Skeletal muscle satellite cell (primary cell): ENCODE results near the gene ZNF121. TPM values are rescaled to one million over a fixed set of nuclear protein-coding genes. Genes with fewer than 3 reads are reported as not detected.
"Not testable (repeated sequence)": the region's sequence is repeated elsewhere in the genome, so short reads cannot be mapped to it uniquely, and the experiment has no call there.

Experiments
- H3K27me3 ChIP-seq: 2 replicates; pipeline ENCODE4 v1.7.0; 2013; ENCODE audit warnings: low read length; ENCODE audit not compliant: control insufficient read depth, insufficient read depth
- H3K36me3 ChIP-seq: 2 replicates; pipeline ENCODE4 v1.7.0; 2013; ENCODE audit warnings: mild to moderate bottlenecking, control low read depth, low read length; ENCODE audit not compliant: insufficient read depth
- H3K4me1 ChIP-seq: 2 replicates; pipeline ENCODE4 v1.7.0; 2013; ENCODE audit warnings: low read length; ENCODE audit not compliant: control insufficient read depth, insufficient read depth
- H3K4me2 ChIP-seq: 2 replicates; pipeline ENCODE4 v1.7.0; 2013; ENCODE audit warnings: mild to moderate bottlenecking, low read length
- H3K4me3 ChIP-seq: 2 replicates; pipeline ENCODE4 v1.7.0; 2013; ENCODE audit warnings: low read length
- H3K9ac ChIP-seq: 2 replicates; pipeline ENCODE4 v1.7.0; 2013; ENCODE audit warnings: mild to moderate bottlenecking, low read depth, low read length, moderate library complexity
- H3K9me3 ChIP-seq: replicated peaks from 2 replicates; pipeline ENCODE4 v1.7.0; 2013; ENCODE audit warnings: mild to moderate bottlenecking, control low read depth, low read length
- total RNA-seq: library from RNA; depleted of rRNA; stranded (reverse); fragments of >200 nt; gene quantifications from 2 replicates; pipeline ENCODE4 v1.2.3, GENCODE V29; 2012; rRNA removed

Gene ZNF121
- total RNA-seq: 50.2 and 60.3 TPM in 2 replicates

DNA sequence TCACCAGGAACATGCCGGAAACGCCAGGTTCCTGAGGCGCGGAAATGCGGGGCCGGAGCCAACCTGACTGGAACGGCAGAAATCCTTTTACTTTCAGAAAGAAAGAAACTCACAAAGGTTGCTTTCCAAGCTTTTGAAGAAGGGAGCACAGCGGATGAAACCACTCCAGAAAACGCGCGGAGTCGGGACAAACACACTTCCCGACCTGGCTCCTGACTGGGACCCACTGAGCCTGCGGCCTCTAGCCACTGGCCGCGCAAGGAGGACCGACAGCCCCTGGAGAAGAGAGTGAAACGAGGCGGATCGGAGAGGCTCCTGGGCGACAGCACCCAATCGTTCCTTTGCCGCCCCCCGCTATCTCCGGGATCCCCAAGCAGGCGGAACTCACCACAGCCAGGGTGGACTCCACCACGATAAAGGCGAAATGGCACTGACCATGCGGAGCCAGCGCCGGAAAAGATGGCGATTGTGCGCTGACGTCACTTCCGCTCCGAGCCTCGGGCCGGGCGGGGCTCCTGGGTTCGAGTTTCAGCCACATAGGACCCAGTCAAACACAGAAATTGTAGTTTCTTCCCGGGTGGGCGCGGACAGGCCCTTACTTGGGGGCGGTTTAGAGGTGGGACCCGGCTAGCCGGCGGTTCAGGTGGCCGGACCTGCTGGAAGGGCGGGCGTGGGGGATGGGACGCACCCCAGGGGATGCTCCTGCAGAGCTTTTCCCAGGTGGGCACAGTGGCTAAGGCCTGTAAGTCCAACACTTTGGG, at the start of gene ZNF121:
TSS of gene ZNF121 (minus strand) at position 432 of the 761 bp plus-strand sequence. CDS start 16,407 bp downstream, outside the sequence.
- H3K27me3 ChIP-seq: peaks cover 5% of the 10 kb centered on the region
- H3K4me1 ChIP-seq: peaks cover 6% of the 10 kb centered on the region
- peak within 1 kb of the TSS; percentile 89 for H3K4me3 ChIP-seq
- H3K9ac ChIP-seq: peak within 1 kb of the TSS; percentile 89
- H3K36me3 ChIP-seq: peaks cover 13% of the 10 kb centered on the region
- peak within 1 kb of the TSS; percentile 86 for H3K4me2 ChIP-seq
- no peaks in the 10 kb centered on the region for H3K9me3 ChIP-seq

DNA sequence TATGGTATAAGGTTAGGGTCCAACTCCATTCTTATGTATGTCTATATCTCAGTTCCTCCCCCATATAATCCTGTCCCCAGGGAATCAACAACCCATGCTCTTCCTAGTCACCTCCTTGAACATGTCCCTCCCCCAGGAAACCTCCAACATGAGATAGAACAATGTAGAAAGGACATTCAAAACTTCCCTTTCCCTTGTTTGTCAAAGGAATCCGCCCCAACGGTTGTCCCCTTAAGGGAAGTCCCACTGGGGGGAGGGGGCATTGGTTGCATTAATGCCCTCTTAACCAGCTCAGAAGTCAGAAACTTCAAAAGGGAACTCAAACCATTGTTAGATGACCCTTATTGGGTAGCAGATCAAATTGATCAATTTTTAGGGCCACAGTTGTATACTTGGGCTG, 43.6 kb upstream of the ZNF121 start:
- Histone ChIP-seq H3K9ac (no peak overlapping the region), H3K4me1 (no peaks in the 10 kb centered on the region), H3K4me2 (no peak overlapping the region), H3K36me3 (peaks cover 15% of the 10 kb centered on the region), H3K27me3 (no peaks in the 10 kb centered on the region), H3K9me3 (no peaks in the 10 kb centered on the region), H3K4me3 (no peak overlapping the region)

DNA sequence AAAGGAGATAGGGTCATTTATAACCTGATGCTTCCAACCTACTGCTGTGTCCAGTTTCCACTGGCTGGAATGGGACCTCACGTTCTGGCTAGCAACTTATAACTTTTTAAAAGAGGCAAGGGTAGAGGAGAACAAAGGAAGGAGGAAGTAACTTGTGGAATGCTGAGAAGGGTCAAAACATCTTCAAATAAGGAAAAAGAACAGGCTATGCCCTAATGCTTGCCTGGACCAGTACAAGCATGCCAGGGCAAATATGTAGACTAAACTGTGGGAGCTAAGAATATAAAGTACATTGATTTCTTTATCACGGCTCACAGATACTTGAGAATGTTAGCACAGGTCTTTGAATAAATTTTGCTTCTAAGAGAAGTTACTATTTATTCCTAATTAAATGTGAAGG, 38.2 kb upstream of the ZNF121 start:
- Histone ChIP-seq H3K9ac (no peak overlapping the region), H3K36me3 (peaks cover 15% of the 10 kb centered on the region), H3K4me3 (no peak overlapping the region), H3K4me2 (peak overlapping the region; percentile 46), H3K4me1 (no peaks in the 10 kb centered on the region), H3K9me3 (no peaks in the 10 kb centered on the region), H3K27me3 (no peaks in the 10 kb centered on the region)

DNA sequence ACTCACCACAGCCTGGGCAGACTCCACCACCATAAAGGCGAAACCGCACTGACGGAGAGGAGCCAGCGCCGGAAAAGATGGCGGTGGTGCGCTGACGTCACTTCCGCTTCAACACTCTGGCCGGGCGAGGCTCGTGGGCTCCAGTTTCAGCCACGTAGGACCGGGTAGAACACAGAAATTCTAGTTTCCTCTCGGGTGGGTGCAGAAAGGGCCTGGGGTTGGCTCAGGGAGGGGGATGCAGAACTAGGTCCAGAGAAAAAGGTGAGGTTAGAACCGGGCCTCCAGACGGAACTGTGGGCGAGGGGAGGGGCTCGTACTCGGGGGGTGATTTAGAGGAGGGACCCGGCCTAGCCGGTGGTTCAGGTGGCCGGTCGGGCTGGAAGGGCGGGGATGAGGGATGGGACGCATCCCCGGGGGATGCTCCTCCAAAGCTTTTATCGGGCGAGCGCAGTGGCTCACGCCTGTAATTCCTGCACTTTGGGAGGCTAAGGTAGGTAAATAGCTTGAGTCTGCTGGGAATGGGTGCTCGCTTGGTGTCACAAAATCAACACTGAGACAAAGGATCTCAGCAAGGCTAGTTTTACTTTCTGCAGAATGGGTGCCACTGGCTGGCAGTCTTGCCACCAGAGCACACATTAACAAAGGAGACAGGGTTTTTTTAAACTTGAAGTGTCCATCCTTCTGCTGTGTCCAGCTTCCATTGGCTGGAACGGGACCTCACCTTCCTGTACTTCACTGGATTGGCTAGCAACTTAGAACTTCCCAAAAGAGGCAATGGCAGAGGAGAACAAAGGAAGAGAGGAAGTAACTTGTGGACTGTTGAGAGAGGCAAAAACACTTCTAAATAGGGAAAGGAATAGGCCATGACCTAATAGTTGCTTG, 37.1 kb upstream of the ZNF121 start, which contains the start of gene ZNF561:
TSS of gene ZNF561 (minus strand) at position 77 of the 882 bp plus-strand sequence. CDS start 1,776 bp downstream, outside the sequence.
- Histone ChIP-seq H3K36me3 (peaks cover 25% of the 10 kb centered on the region), H3K4me2 (peak within 1 kb of the TSS; percentile 87), H3K27me3 (no peaks in the 10 kb centered on the region), H3K4me3 (peak within 1 kb of the TSS; percentile 88), H3K4me1 (no peaks in the 10 kb centered on the region), H3K9me3 (no peaks in the 10 kb centered on the region), H3K9ac (peak within 1 kb of the TSS; percentile 94)

DNA sequence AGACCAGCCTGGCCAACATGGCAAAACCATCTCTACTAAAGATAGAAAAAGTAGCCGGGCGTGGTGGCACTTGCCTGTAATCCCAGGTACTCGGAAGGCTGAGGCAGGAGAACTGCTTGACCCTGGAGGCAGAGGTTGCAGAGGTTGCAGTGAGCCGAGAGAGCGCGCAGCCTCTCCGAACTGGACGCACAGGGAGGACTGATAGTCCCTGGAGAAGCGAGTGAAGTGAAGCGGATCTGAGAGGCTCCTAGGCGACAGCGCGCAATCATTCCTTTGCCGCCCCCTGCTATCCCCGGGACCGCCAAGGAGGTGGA, 36.5 kb upstream of the ZNF121 start:
- no peaks in the 10 kb centered on the region for H3K27me3 ChIP-seq
- H3K9ac ChIP-seq: peak overlapping the region; percentile 94
- H3K36me3 ChIP-seq: peaks cover 31% of the 10 kb centered on the region
- no peaks in the 10 kb centered on the region for H3K9me3 ChIP-seq
- no peaks in the 10 kb centered on the region for H3K4me1 ChIP-seq
- H3K4me2 ChIP-seq: peak overlapping the region; percentile 87
- H3K4me3 ChIP-seq: peak overlapping the region; percentile 88

DNA sequence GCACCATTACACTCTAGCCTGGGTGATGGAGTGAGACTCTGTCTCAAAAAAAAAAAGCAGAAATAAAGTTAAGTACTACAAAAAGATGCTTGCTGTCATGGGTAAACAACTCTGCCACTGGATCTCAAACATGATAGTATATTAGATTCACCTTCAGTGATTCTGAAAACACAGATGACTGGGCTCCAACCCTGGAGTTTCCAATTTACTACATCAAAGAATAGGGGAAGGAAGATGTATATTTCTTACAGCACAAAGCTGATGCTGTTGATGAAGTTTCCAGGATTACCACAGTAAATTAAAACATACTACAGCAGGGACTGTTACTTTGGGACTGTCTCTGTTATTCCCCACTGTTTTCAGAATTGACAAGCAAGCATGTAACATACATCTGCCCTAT, 31.5 kb upstream of the ZNF121 start:
- Histone ChIP-seq H3K27me3 (no peaks in the 10 kb centered on the region), H3K9me3 (peaks cover 15% of the 10 kb centered on the region), H3K4me1 (no peaks in the 10 kb centered on the region), H3K36me3 (peaks cover 77% of the 10 kb centered on the region), H3K4me2 (no peak overlapping the region), H3K9ac (no peak overlapping the region), H3K4me3 (no peak overlapping the region)

DNA sequence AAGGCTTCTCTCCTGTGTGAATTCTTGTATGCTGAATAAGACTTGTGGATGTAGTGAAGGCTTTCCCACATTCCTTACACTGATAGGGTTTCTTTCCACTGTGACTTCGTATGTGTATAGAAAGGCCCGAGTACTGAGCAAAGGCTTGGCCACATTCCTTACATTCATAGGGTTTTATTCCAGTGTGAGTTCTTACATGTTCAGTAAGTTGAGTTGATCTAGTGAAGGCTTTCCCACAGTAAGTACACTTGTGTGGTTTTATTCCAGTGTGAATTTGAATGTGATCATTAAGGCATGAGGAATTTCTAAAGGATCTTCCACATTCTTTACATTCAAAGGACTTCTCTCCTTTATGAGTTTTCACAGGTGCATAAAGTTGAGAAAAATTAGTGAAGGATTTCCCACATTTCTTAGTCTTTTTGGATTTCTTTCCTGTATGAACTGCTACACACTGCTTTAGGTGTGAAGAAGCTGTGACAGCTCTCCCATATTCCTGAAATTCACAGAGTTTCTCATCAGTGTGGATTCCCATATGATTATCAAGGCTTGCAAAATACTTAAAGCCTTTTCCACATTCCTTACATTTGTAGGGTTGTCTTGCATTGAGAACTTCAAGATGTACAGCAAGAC, 26.3 kb upstream of the ZNF121 start:
- Histone ChIP-seq H3K4me3 (no peak overlapping the region), H3K9ac (no peak overlapping the region), H3K9me3 (peaks cover 30% of the 10 kb centered on the region), H3K4me1 (no peaks in the 10 kb centered on the region), H3K27me3 (no peaks in the 10 kb centered on the region), H3K36me3 (peaks cover 70% of the 10 kb centered on the region), H3K4me2 (no peak overlapping the region)

DNA sequence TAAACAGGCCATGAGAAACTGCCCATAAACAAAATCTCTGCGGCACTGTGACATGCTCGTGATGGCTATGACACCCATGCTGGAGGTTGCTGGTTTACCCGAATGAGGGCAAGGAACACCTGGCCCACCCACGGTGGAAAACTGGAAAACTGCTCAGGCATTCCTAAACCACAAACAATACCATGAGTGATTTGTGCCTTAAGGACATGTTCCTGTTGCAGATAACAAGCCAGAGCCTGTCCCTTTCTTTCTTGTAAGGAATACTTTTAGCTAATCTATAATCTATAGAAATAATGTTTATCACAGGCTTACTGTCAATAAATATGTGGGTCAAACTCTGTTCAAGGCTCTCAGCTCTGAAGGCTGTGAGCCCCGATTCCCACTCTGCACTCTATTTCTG, 24.6 kb upstream of the ZNF121 start:
- H3K9ac ChIP-seq: no peak overlapping the region
- H3K9me3 ChIP-seq: peaks cover 30% of the 10 kb centered on the region
- H3K4me2 ChIP-seq: no peak overlapping the region
- no peak overlapping the region for H3K4me3 ChIP-seq
- peaks cover 57% of the 10 kb centered on the region for H3K36me3 ChIP-seq
- H3K4me1 ChIP-seq: no peaks in the 10 kb centered on the region
- no peaks in the 10 kb centered on the region for H3K27me3 ChIP-seq

DNA sequence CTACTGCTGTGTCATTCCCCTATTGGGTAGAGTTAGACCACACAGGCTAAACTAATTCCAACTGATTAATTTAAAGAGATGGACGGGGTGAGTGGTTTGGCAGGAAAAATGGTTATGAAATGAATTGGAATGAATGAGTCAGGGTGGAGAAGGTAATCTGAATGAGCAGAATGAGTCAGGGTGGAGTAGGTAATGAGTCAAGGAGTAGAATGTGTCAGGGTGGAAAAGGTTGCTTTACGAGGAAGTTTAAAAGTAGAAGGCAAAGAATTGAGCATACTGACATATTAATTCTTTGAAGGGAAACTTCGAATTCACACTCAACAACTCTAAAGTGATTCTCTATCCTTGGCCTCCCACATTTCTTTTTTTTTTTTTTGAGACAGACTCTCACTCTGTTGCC, 12.7 kb upstream of the ZNF121 start:
- Histone ChIP-seq H3K9ac (no peak overlapping the region), H3K4me1 (peaks cover 4% of the 10 kb centered on the region), H3K4me3 (no peak overlapping the region), H3K27me3 (no peaks in the 10 kb centered on the region), H3K4me2 (peak overlapping the region; percentile 52), H3K36me3 (no peaks in the 10 kb centered on the region), H3K9me3 (no peaks in the 10 kb centered on the region)

DNA sequence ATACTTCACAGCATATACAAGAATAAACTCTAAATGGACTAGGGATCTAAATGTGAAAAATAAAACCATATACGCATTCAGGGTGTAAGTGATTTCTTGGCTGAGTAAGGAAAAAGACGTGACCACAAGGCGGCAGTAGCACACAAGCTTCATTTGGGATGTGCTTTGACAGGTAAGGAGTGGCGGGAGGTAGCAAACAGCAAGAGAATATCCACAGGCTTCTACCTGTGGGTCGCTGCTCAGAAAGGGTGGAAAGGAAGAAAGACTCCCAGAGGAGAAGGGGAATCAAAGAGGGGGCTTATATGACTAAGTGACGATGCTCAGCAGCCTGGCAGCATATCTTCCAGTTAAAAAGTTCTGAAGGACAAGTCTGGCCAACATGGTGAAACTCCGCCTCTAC, 2.5 kb upstream of the ZNF121 start:
- no peak overlapping the region for H3K4me3 ChIP-seq
- H3K27me3 ChIP-seq: peaks cover 10% of the 10 kb centered on the region
- no peak overlapping the region for H3K4me2 ChIP-seq
- H3K9me3 ChIP-seq: no peaks in the 10 kb centered on the region
- H3K36me3 ChIP-seq: no peaks in the 10 kb centered on the region
- peaks cover 6% of the 10 kb centered on the region for H3K4me1 ChIP-seq
- no peak overlapping the region for H3K9ac ChIP-seq

DNA sequence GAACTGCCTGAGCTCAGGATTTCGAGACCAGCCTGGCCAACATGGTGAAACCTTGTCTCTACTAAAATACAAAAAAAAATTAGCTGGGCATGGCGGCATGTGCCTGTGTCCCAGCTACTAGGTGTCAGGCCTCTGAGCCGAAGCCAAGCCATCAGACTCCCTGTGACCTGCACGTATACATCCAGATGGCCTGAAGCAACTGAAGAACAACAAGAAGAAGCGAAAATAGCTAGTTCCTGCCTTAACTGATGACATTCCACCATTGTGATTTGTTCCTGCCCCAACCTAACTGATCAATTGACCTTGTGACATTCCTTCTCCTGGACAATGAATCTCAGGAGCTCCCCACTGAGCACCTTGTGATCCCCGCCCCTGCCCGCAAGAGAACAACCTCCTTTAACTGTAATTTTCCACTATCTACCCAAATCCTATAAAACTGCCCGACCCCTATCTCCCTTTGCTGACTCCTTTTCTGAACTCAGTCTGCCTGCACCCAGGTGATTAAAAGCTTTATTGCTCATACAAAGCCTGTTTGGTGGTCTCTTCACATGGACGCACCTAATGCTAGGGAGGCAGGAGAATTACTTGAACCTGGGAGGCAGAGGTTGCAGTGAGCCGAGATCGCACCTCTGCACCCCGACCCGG, 2.1 kb downstream of the ZNF121 start:
- H3K9ac ChIP-seq, H3K4me1 ChIP-seq, H3K9me3 ChIP-seq, H3K4me2 ChIP-seq, H3K4me3 ChIP-seq, H3K27me3 ChIP-seq: not testable (repeated sequence)
- H3K36me3 ChIP-seq: peaks cover 17% of the 10 kb centered on the region
